SIG-M5 treated with dmso at 0.1 percent for 504 hours (cell line): Measurements from ENCODE around the gene NAP1L5.

ENCODE experiments used
- DNase-seq: peaks from one replicate; lab custom pipeline; 2025; ENCODE audit not compliant: unreplicated experiment; lab: John Stamatoyannopoulos, UW

Gene NAP1L5

DNA sequence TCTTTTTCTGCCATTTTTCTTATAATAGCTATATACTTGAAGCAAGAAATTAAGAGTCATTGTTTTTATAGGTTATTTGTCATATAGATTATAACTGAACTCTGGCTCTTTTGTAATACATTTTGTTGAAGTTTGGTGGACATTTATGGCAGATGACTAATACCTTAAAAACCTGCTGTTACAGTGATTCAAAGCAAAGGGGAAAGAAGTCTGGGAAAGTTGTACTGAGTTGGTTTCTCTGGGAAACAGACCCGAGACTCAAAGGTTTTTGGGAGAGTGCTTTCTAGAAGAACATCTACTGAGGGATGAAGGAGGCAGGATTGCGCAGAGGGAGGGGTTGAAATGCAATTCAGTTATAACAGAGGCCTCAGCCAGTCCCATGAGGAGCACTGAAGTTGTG, 35.9 kb downstream of the NAP1L5 start:
- no peak for DNase-seq

DNA sequence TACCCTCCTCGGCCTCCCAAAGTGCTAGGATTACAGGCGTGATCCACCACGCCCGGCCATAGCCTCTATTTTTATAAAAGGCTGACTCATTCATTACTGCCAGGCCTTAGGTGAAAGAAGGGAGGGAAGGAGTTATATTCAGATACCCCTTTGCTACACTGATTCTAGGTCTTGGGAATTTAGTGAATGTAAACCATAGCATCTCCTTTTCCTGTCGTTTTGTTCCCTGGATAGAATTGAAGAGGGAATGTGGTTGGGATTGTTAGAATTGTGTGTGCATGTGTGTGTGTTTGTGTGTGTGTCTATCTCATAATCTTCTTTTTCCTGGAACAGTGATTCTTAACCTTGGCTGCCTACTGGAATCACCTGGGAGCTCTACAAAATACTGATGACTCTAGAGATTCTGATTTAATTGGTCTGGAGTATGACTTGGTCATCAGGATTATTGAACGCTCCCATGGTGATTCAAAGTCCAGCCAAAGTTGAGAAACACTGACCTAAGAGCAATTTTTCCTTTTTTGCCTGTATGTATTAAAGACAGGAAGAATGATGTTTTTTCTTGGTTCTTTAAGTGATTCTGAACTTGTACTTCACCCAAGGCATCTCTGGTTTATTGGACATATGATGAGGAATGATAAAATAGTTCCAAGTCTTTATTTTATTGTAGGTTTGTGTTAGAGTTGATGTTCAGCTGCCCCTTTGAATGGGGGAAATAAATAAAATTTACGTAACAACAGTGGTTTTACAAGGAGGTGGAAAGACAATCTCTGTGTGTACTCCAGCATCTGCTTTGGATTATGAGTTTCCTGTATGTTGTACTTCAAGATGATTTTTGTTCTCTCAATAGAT, 37.0 kb downstream of the NAP1L5 start:
- DNase-seq = no peak

DNA sequence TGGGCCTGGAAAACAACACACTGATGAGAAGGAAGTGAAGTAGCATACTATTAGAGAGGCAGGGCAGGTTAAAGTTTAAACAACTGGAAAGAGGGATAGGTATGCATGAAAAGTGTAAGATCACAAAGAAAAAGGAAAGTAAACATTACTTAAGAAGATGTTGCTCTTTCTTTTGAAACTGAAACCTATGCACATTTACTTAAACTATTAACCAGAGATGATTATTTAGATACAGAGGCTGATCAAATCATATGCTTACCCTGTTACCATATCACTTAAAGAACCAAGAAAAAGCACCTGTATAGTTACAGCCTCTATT, 37.8 kb downstream of the NAP1L5 start:
- no peak for DNase-seq

DNA sequence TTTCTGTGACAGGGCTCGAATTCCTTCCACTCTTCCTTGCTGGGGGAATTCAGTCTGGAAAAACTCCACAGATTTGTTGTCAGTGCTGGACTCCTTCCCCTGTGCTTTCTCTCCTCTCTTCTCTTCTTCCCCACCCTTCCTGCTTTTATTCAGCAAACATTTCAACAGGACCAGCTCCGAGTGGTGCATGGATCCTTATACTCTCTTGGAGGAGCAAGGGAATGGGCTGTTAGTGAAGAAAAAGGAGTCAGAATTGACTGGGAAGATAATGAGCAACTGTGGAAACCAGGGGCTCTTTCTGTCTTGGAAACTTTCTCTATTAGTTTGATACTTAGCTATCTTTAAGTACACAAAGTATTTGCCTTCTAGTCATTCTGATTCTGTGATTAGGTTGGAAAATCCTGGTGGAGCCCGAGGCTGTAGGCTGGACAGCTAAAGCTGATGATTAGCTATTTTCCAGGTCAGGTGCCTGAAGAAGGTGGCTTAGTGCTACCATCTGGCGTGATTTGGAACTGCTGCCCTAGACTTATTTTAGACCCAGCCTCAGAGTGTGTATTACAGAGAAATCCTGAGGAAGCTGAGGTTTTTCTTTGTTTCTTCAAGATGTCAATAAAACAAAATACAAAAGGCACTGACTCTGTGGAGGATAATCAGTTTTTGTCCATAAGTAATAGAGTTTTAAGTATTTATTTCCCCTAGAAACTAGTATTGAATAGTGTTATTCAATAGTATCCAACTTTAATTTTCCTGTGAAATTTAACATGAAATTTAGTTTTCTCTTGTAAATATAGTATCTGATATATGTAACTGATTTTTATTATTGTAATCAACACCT, 38.4 kb downstream of the NAP1L5 start:
- peak; percentile 46 for DNase-seq

DNA sequence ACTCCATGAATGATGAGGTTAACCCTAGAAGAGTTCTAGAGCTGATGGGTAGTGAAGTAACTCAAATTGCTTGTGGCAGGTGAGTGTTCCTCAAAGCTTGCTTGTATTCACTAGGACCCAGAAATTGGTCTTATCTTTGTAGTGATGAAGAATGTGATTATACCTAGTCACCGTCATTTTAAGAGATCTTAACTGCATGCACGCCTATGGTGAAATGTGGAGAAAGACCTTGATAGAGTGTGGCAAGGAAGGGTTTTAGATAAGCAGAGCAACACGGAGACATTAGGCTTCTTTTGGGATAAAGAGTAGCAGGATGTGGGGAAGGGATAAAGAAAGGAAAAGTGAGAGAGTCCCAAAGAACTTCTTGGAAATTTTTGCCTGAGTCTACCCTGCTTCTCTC, 42.4 kb downstream of the NAP1L5 start:
- DNase-seq = no peak

DNA sequence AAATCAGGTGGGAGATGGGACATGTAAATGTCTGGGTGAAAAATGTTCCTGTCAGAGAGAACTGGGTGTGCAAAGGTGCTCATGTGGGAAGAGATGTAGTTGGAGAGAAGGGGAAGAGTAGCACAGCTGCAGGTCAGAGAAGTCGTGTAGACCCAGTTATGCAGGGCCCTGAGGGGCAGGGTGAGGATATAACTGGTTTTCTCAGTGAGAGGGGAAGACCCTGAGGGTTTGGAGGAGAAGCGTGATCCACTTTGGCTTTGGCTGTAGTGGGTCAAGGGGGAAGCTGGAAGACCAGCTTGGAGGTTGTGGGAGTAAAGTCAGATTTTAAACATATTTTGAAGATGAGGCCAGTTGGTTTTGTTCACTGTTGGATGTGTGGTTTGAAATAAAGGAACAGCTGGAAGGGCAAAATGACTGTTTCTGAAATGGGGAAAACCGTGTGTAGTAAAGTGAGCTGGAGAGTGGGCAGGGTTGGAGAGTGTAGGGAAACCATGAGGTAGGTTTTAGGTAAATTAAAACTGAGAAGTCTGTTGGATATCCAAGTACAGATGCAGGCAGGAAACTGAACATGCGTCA, 44.2 kb downstream of the NAP1L5 start:
- DNase-seq = no peak

DNA sequence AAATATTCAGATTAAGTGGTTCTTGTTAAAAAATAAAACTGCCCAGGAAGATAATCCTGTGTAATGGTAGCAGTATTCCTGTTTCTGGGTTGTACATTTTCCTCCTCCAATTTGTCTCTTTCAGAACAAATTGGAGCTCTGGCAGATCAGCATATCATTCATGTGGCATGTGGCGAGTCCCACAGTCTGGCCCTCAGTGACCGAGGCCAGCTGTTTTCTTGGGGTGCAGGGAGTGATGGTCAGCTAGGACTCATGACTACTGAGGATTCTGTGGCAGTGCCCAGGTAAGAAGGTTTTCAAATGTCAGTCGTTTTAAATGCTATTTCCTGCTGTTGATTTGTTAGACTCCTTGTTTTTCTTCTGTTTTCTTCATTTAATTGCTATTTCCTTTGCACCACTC, 47.9 kb downstream of the NAP1L5 start:
- DNase-seq = no peak

DNA sequence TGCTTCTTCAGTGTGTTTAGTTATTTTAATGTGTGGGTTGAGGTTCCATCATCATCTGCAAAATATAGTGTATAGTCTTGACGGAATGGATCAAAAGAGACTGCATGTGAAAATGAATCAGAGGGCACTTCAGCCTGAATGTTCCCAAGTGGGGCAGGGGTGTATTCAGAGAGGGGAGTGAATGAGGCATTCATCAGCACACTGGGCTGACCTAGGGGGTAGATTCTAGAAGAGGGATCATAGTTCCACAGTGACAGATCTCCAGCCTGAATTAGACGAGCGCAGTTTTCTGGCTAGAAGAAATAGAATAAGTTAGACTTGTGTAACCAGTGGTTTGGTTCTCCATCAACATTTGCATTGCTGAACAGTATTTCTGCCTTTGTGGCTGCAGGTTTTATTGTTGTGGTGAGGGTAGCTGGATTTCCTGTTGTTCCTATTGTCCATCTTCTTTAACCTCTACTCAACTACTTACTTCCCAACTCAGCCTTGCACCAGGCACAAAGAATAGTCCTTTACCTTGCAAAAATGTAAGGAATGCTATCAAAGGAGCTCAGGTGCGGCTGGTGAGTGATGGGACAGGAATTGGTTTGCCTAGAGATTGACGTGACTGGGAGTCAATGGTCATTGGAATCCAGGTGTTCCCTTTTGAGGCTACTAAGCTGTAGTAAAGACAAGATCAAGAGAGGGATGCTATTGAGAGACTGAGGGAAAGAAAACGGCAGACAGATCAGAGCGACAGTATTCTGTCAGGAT, 50.9 kb downstream of the NAP1L5 start:
- no peak for DNase-seq

DNA sequence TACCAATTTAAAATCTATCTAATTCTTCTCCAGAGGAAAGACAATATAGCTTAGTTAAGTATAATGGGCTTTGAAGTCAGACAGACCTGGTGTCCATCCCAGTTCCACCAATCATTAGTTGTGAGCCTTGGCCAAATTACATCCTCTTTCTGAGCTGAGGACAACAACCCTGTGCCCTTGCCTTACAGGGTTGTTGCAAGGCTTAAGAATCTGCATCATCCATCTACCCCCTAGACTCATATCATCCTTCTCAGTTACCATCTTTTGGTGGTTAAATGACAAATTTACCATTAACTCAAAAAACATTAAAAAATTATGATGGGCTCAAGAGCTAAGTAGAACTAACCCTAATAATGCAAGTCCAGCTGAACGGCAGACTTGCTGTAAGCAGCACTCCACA, 51.6 kb downstream of the NAP1L5 start:
- DNase-seq = no peak
